Ishikawa (cell line): ENCODE measurements around the gene CDC42BPG.

Source experiments
- EP300 ChIP-seq: IDR thresholded peaks from 2 replicates; pipeline ENCODE4 v1.6.1; 2012; ENCODE audit warnings: borderline replicate concordance
- MAX ChIP-seq: IDR thresholded peaks from 2 replicates; pipeline ENCODE4 v1.6.1; 2012
- TEAD4 ChIP-seq: IDR thresholded peaks from 2 replicates; pipeline ENCODE4 v1.6.1; 2012
- USF1 ChIP-seq: IDR thresholded peaks from 2 replicates; pipeline ENCODE4 v1.6.1; 2012
- YY1 ChIP-seq: IDR thresholded peaks from 2 replicates; pipeline ENCODE4 v1.6.1; 2012; ENCODE audit warnings: low read depth

GRCh38 chr11:64846998-64847666 lies 2.7 kb upstream of the CDC42BPG start:
- TF ChIP-seq MAX, result peak; percentile 27; the same call in 1 of the 2 replicates
- TF ChIP-seq YY1, result no peak
- TF ChIP-seq USF1, result no peak
- no peak for TF ChIP-seq EP300
- TF ChIP-seq TEAD4, result no peak
